SK-N-MC (cell line): ENCODE measurements around the gene DEK.
A peak's percentile ranks its signal among the peaks of the same experiment; 100 is the strongest.

Source experiments
- DNase-seq: peaks from one replicate; pipeline ENCODE4 v3.0.0-alpha.2; 2011; ENCODE audit warnings: low read depth, low spot score
- H3K27ac ChIP-seq: fragments of 200-600 bp; sonication (generic); 2 replicates; pipeline ENCODE4 v1.5.1; 2016; ENCODE audit warnings: mixed run types
- H3K36me3 ChIP-seq: fragments of 200-600 bp; sonication (generic); 2 replicates; pipeline ENCODE4 v1.6.1; 2017; ENCODE audit warnings: antibody characterized with exemption, low read length, mixed read lengths; ENCODE audit not compliant: insufficient read depth
- H3K4me3 ChIP-seq: fragments of 200-600 bp; sonication (generic); 2 replicates; pipeline ENCODE4 v1.5.1; 2016
- H3K9ac ChIP-seq: fragments of 200-600 bp; sonication (generic); 2 replicates; pipeline ENCODE4 v1.8.0; 2017; ENCODE audit warnings: mixed run types, mixed read lengths; ENCODE audit not compliant: insufficient read length
- H3K9me3 ChIP-seq: fragments of 200-600 bp; sonication (generic); 2 replicates; pipeline ENCODE4 v1.6.1; 2017; ENCODE audit warnings: low read depth, mild to moderate bottlenecking, antibody characterized with exemption, low read length, moderate library complexity, mixed read lengths
- EZH2 ChIP-seq: fragments of 200-600 bp; sonication (generic); IDR thresholded peaks from one replicate; pipeline ENCODE4 v1.6.1; 2017; ENCODE audit warnings: antibody characterized with exemption
- FOXP2 ChIP-seq: optimal IDR thresholded peaks from 2 replicates; pipeline ENCODE3; 2011; ENCODE audit warnings: mild to moderate bottlenecking, moderate library complexity; ENCODE audit not compliant: insufficient read depth; ENCODE audit errors: extremely low read length, control extremely low read depth
- POLR2AphosphoS5 ChIP-seq: IDR thresholded peaks from 2 replicates; pipeline ENCODE4 v1.6.1; 2012; ENCODE audit warnings: mild to moderate bottlenecking, low read depth, low read length, borderline replicate concordance

DEK gene

GRCh38 chr6:18246205-18246604, 18.1 kb downstream of the DEK start:
- Histone ChIP-seq H3K4me3 (no peak overlapping the region), H3K27ac (0 out of 2 replicates have a peak overlapping the region, but pooled peaks have one; percentile 22), H3K36me3 (peaks cover 100% of the 10 kb centered on the region), H3K9me3 (no peaks in the 10 kb centered on the region), H3K9ac (no peak overlapping the region)
- TF ChIP-seq POLR2AphosphoS5 (no peak), FOXP2 (no peak), EZH2 (no peak)
- no peak for DNase-seq

DNA sequence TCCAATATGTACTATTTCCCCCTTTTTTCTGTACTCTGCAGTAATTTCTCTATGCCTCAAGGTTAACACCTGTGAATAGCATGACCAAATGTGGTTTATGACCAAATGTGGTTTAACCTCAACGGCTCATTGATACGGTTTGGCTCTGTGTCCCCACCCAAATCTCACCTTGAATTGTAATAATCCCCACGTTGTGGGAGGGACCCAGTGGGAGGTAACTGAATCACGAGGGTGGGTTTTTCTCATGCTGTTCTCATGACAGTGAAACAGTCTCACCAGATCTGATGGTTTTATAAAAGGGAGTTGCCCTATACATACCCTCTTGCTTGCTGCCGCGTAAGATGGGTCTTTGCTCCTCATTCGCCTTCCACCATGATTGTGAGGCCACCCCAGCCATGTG, 18.7 kb downstream of the DEK start:
- no peak for DNase-seq
- H3K27ac ChIP-seq = no peak overlapping the region
- no peak overlapping the region for H3K4me3 ChIP-seq
- H3K9ac ChIP-seq = no peak overlapping the region
- H3K9me3 ChIP-seq = no peaks in the 10 kb centered on the region
- TF ChIP-seq EZH2 = no peak
- TF ChIP-seq FOXP2 = no peak
- TF ChIP-seq POLR2AphosphoS5 = no peak
- peaks cover 100% of the 10 kb centered on the region for H3K36me3 ChIP-seq

DNA sequence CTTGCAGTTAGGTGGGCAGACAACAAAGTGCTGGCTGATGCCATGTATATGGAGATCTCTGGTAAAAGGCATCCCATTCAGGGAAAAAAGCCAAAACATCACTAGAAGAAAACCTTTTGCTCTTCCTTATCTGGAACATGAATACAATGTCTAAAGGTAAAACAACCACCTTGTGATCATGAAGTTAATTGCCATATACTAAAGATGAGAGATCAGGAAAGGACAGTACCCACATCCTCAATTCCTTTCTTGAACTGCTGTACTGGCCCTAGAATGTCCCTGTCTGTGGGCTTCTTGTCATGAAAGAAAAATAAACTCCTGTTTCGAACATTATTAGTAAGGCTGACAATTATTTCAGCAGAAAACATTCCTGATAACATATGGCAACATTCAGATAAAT, 19.3 kb downstream of the DEK start:
- Histone ChIP-seq H3K4me3 (no peak overlapping the region), H3K27ac (no peak overlapping the region), H3K36me3 (peaks cover 100% of the 10 kb centered on the region), H3K9me3 (no peaks in the 10 kb centered on the region), H3K9ac (no peak overlapping the region)
- TF ChIP-seq EZH2 = no peak
- no peak for TF ChIP-seq POLR2AphosphoS5
- TF ChIP-seq FOXP2 = no peak
- DNase-seq = no peak

DNA sequence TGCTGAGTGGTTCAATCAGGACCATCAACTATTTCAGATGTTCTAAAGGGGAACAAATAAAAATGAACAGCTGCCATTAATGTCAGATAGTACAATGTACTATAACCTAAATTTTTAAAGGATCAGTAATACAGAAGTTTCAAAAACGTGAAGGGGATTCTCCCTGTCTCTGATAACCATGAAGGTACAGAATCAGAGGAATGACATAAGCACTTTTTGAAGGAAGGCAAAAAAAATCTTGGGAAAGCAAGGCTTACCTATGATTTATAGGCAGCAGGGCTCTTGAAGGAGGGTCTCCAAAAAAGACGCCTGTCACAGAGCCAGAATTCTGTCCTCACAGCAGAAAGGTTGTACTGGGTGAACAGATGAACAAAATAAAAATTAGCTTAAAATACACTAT, 20.1 kb downstream of the DEK start:
- H3K36me3 ChIP-seq = peaks cover 100% of the 10 kb centered on the region
- H3K4me3 ChIP-seq = no peak overlapping the region
- no peaks in the 10 kb centered on the region for H3K9me3 ChIP-seq
- no peak overlapping the region for H3K27ac ChIP-seq
- no peak overlapping the region for H3K9ac ChIP-seq
- no peak for DNase-seq
- TF ChIP-seq FOXP2 (no peak), EZH2 (no peak), POLR2AphosphoS5 (no peak)

GRCh38 chr6:18243302-18243893, 20.9 kb downstream of the DEK start:
- no peak for DNase-seq
- Histone ChIP-seq H3K27ac (no peak overlapping the region), H3K4me3 (no peak overlapping the region), H3K9me3 (no peaks in the 10 kb centered on the region), H3K36me3 (peaks cover 100% of the 10 kb centered on the region), H3K9ac (no peak overlapping the region)
- TF ChIP-seq EZH2 (no peak), POLR2AphosphoS5 (no peak), FOXP2 (no peak)

DNA sequence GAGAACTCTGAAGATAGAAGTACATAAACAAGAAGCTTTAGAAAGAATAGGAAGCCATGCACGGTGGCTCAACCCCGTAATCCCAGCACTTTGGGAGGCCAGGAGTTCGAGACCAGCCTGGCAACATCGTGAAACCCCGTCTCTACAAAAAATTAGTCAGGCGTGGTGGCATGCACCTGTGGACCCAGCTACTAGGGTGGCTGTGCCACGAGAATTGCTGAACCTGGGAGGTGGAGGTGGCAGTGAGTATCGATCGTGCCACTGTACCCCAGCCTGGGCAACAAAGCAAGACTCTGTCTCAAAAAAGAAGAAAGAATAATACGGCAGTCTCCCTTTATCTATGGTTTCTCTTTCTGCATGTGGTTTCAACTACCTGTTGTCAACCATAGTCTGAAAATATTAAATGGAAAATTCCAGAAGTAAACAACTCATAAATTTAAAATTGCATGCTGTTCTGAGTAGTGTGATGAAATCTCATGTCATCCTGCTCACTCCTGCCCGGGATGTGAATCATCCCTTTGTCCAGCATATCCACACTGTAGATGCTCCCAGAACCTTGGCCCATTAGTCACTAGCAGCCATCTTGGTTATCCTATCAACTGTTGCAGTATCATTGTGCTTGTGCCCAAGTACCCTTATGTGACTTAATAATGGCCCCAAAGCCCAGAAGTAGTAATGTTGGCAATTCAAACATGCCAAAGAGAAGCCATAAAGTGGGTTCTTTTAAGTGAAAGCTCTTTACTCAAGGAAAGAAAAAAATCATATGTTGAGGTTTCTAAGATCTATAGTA, 22.1 kb downstream of the DEK start:
- TF ChIP-seq FOXP2 (no peak), POLR2AphosphoS5 (no peak)
- Histone ChIP-seq H3K4me3 (no peak overlapping the region), H3K36me3 (peaks cover 100% of the 10 kb centered on the region), H3K27ac (peak overlapping the region; percentile 17; the same call in 1 of the 2 replicates), H3K9me3 (no peaks in the 10 kb centered on the region), H3K9ac (no peak overlapping the region)
- no peak for DNase-seq

DNA sequence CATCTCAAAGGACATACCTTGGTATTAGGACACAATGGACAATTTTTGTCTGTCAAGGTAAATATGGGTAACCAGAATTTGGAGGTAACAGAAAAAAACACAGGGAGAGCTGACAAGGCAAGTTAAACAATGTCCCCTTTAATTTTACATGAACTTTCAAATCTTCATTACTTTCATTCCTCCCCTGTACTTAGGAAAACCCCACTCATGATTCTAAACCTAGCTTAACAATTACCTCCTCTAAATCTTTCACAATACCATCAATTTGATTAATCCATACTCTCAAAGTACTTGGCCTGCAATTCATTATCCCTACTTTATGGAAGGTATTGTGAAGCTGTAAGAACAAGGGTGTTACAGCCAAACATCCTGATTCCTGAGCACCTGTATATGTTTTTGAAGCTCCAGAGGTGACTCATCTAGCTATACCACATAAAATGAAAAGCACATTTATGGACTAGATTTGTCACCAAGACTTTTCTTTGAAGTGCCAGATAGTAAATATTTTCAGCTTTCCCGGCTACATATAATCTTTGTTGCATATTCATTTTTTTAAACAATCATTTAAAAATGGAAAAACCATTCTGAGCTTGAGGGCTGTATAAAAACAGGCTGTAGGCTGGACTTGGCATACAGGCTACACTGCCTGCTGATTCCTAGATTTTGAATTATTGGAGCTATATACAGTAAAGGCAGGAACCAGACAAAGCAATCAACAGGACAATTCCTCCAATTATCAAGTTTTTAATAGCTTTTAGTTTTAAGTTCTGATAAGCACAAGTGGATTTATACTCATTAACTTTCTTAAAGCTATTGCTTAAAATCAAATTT, 22.9 kb downstream of the DEK start:
- Histone ChIP-seq H3K27ac (peak overlapping the region; percentile 17; the same call in 1 of the 2 replicates), H3K9ac (no peak overlapping the region), H3K4me3 (no peak overlapping the region), H3K9me3 (no peaks in the 10 kb centered on the region), H3K36me3 (peaks cover 100% of the 10 kb centered on the region)
- no peak for DNase-seq
- no peak for TF ChIP-seq EZH2

DNA sequence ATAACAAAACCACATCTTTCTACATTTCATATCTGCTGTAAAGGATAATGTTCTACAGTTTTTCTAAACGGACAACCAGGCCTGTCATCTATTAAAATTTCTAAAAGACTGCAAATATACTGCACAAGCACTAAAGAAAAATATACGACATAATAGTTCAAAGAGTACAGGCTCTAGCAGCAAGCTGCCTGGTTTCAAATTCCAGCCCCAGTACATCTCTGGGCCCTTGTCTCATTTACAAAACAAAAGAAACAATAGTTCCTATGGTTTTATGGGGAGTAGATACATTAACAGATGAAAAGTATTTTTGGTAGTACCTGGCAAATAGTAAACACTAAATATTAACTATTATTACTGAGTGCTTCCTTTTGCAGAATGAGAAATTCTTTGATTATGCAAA, 24.1 kb downstream of the DEK start:
- no peak for DNase-seq
- H3K27ac ChIP-seq = no peak overlapping the region
- H3K9ac ChIP-seq = no peak overlapping the region
- TF ChIP-seq EZH2 (no peak), FOXP2 (no peak), POLR2AphosphoS5 (no peak)
- H3K4me3 ChIP-seq = no peak overlapping the region
- peaks cover 100% of the 10 kb centered on the region for H3K36me3 ChIP-seq
- no peaks in the 10 kb centered on the region for H3K9me3 ChIP-seq

DNA sequence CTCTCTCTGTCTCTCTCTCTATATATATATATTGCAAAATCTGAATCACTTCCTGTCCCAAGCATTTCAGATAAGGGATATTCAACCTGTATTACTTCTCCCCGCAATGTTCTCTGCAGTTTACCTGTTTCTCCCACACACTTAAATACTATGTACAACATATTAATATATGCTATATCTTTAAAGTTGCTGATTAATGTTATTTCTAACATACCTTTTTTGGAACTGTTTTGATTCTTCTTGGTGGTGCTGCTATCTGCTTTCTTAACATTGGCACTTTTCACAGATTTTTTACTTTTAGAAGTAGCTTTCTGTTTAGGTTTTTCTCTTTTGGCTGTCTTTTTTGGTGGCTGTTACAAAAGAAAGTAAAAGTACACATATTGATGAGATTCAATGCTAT, 27.2 kb downstream of the DEK start:
- Histone ChIP-seq H3K9ac (no peak overlapping the region), H3K36me3 (peaks cover 89% of the 10 kb centered on the region), H3K4me3 (no peak overlapping the region), H3K9me3 (no peaks in the 10 kb centered on the region; the same call in 1 of the 2 replicates), H3K27ac (no peak overlapping the region)
- no peak for DNase-seq
- no peak for TF ChIP-seq EZH2
- TF ChIP-seq POLR2AphosphoS5 = no peak
- no peak for TF ChIP-seq FOXP2
